Measurements from ENCODE around the gene THRA.

DNA sequence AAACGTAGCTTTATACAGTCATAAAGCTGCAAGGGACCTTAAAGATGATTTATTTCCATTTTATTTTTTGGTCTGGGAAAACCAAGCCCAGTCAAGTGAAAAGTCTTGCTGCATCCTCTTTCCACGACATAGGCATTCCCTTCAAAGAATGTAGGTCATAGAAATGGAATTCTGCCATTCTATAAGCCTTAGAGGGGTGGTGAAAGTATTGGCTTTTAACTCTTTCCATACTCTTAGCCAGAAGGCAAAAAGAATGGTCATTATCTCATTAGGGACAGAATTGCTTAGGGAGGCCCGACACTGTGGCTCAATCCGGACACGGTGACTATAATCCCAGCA is 51.1 kb downstream of the THRA start:
- TF ChIP-seq, protein P1, sequence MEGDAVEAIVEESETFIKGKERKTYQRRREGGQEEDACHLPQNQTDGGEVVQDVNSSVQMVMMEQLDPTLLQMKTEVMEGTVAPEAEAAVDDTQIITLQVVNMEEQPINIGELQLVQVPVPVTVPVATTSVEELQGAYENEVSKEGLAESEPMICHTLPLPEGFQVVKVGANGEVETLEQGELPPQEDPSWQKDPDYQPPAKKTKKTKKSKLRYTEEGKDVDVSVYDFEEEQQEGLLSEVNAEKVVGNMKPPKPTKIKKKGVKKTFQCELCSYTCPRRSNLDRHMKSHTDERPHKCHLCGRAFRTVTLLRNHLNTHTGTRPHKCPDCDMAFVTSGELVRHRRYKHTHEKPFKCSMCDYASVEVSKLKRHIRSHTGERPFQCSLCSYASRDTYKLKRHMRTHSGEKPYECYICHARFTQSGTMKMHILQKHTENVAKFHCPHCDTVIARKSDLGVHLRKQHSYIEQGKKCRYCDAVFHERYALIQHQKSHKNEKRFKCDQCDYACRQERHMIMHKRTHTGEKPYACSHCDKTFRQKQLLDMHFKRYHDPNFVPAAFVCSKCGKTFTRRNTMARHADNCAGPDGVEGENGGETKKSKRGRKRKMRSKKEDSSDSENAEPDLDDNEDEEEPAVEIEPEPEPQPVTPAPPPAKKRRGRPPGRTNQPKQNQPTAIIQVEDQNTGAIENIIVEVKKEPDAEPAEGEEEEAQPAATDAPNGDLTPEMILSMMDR (IDR thresholded peaks at IDR 0.05) = no peak
- TF ChIP-seq POLR2A (IDR thresholded peaks at IDR 0.05) = no peak

Data from testis (tissue), 2 donors.